Measurements from ENCODE around the gene PCTP.
A peak's percentile ranks its signal among the peaks of the same experiment; 100 is the strongest.

PCTP gene

DNA sequence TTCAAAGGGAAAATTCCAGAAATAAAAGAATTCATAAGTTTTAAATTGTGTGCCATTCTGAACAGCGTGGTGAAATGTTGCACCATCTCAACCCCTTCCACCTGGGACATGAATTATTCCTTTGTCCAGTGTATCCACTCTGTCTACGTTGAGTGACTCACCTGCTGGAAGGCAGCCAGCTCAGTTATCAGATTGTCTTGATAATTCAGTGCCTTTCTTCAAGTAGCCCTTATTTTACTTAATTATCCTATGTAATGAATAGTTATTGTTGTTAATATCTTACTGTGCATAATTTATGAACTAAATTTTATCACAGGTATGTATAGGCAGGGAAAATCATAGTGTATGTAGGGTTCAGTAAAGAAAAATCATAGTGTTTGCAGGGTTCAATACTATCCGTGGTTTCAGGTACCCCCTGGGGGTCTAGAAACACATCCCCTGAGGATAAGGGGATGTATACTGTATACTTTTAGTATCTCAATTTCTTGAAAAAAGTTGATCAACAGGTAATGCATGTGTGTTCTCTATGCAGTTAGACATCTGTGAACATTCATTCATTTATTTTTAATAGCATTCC, 7.7 kb upstream of the PCTP start:
- no peak overlapping the region for H3K4me3 ChIP-seq (replicated peaks; ENCODE audit: low read depth, low read length)
- no peak for DNase-seq (ENCODE audit: low read depth)
- TF ChIP-seq, protein P1, sequence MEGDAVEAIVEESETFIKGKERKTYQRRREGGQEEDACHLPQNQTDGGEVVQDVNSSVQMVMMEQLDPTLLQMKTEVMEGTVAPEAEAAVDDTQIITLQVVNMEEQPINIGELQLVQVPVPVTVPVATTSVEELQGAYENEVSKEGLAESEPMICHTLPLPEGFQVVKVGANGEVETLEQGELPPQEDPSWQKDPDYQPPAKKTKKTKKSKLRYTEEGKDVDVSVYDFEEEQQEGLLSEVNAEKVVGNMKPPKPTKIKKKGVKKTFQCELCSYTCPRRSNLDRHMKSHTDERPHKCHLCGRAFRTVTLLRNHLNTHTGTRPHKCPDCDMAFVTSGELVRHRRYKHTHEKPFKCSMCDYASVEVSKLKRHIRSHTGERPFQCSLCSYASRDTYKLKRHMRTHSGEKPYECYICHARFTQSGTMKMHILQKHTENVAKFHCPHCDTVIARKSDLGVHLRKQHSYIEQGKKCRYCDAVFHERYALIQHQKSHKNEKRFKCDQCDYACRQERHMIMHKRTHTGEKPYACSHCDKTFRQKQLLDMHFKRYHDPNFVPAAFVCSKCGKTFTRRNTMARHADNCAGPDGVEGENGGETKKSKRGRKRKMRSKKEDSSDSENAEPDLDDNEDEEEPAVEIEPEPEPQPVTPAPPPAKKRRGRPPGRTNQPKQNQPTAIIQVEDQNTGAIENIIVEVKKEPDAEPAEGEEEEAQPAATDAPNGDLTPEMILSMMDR (IDR thresholded peaks at IDR 0.05; ENCODE audit: low read length, missing control alignments) = no peak

GRCh38 chr17:55745258-55745657, 5.6 kb upstream of the PCTP start:
- TF ChIP-seq, protein P1 (IDR thresholded peaks at IDR 0.05; ENCODE audit: low read length, missing control alignments) = no peak
- DNase-seq (ENCODE audit: low read depth) = no peak
- H3K4me3 ChIP-seq (replicated peaks; ENCODE audit: low read depth, low read length) = no peak overlapping the region

- DNase-seq (ENCODE audit: low read depth) = no peak
- H3K4me3 ChIP-seq (replicated peaks; ENCODE audit: low read depth, low read length) = no peak overlapping the region
- TF ChIP-seq, protein P1 (IDR thresholded peaks at IDR 0.05; ENCODE audit: low read length, missing control alignments) = no peak
Measured at GRCh38 chr17:55746466-55746865, 4.4 kb upstream of the PCTP start.

DNA sequence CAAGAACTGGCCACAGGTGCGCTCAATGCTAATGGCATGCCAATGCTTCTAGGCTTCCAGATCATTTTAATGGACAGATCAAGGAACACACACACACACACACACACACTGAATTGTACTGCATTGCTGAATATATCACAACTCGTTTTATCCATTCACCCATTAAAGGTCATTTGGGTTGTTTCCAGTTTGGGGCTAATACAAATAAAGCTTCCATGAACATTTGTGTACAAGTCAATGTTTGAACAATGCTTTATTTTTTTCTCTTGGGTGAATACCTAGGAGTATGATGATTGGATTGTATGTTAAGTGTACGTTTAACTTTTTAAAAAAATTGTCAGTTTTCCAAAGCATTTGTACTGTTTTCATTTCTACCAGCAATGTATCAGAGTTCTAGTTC, 3.6 kb upstream of the PCTP start:
- TF ChIP-seq, protein P1 (IDR thresholded peaks at IDR 0.05; ENCODE audit: low read length, missing control alignments) = no peak
- no peak for DNase-seq (ENCODE audit: low read depth)
- H3K4me3 ChIP-seq (replicated peaks; ENCODE audit: low read depth, low read length) = no peak overlapping the region

- no peak overlapping the region for H3K4me3 ChIP-seq (replicated peaks; ENCODE audit: low read depth, low read length)
- no peak for DNase-seq (ENCODE audit: low read depth)
- TF ChIP-seq, protein P1 (IDR thresholded peaks at IDR 0.05; ENCODE audit: low read length, missing control alignments) = no peak
Measured at GRCh38 chr17:55748841-55749240, 2.0 kb upstream of the PCTP start.

DNA sequence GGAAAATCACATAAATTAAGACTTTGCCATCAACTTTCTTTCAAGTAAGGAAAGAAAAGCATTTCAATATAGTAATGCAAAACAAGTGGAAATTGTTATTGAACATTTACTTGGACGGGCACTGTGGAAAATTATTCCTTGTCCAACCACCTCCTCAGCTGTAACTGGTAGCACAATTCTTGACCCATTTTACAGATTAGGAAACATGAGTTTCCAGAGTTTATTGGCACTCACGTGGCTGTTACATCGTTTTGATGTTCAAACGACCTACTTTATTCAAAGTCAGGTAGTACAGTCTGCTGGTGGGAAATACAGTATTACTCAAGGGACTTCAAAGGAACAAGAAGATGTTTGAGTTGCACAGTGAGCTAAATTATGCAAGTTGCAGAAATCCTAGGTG, 866 bp upstream of the PCTP start:
- DNase-seq (ENCODE audit: low read depth) = no peak
- TF ChIP-seq, protein P1 (IDR thresholded peaks at IDR 0.05; ENCODE audit: low read length, missing control alignments) = no peak
- H3K4me3 ChIP-seq (replicated peaks; ENCODE audit: low read depth, low read length) = no peak overlapping the region

- DNase-seq (ENCODE audit: low read depth) = no peak
- H3K4me3 ChIP-seq (replicated peaks; ENCODE audit: low read depth, low read length) = peak overlapping the region; percentile 65
- TF ChIP-seq, protein P1 (IDR thresholded peaks at IDR 0.05; ENCODE audit: low read length, missing control alignments) = no peak
Measured at GRCh38 chr17:55751720-55752250, 934 bp downstream of the PCTP start.
